Kidney epithelial cell (primary cell): ENCODE measurements around the gene ERVH48-1. TPM values are rescaled to one million over a fixed set of nuclear protein-coding genes. Genes with fewer than 3 reads are reported as not detected.

Source experiments
- DNase-seq: peaks from one replicate; pipeline ENCODE4 v3.0.0-alpha.2; 2010; ENCODE audit warnings: low read depth
- H3K27me3 ChIP-seq: 2 replicates; pipeline ENCODE4 v1.6.0; 2011; ENCODE audit warnings: low read length; ENCODE audit not compliant: control insufficient read depth, insufficient read depth
- H3K36me3 ChIP-seq: 2 replicates; pipeline ENCODE4 v1.5.1; 2011; ENCODE audit warnings: low read length; ENCODE audit not compliant: control insufficient read depth, insufficient read depth
- H3K4me3 ChIP-seq: 2 replicates; pipeline ENCODE4 v1.5.1; 2011; ENCODE audit warnings: low read depth, mild to moderate bottlenecking, control low read depth, low read length
- CTCF ChIP-seq: IDR thresholded peaks from 2 replicates; pipeline ENCODE4 v1.5.1; 2011; ENCODE audit warnings: mild to moderate bottlenecking, moderate library complexity, low read length, control low read depth, inconsistent platforms; ENCODE audit not compliant: insufficient read depth, poor library complexity, severe bottlenecking
- total RNA-seq: library from RNA; depleted of rRNA; stranded (reverse); fragments of >200 nt; gene quantifications from 2 replicates; pipeline ENCODE4 v1.2.3, GENCODE V29; 2015

Gene ERVH48-1
- total RNA-seq, 1 donor from 2014 or later: not detected

- DNase-seq: no peak
- TF ChIP-seq CTCF: no peak
- no peak overlapping the region for H3K4me3 ChIP-seq
- no peaks in the 10 kb centered on the region for H3K36me3 ChIP-seq
- no peaks in the 10 kb centered on the region for H3K27me3 ChIP-seq
Observed at GRCh38 chr21:42903817-42904216, 21.6 kb downstream of the ERVH48-1 start.

- Histone ChIP-seq H3K4me3 (no peak overlapping the region), H3K27me3 (no peaks in the 10 kb centered on the region), H3K36me3 (no peaks in the 10 kb centered on the region)
- no peak for TF ChIP-seq CTCF
- no peak for DNase-seq
Observed at GRCh38 chr21:42900446-42900845, 25.0 kb downstream of the ERVH48-1 start.

GRCh38 chr21:42892931-42893755 is 32.3 kb downstream of the ERVH48-1 start, which contains the start of gene NDUFV3:
TSS of gene NDUFV3 (plus strand) at chr21:42893309. CDS start at chr21:42893334, 25 bp downstream.
- H3K4me3 ChIP-seq: peak within 1 kb of the TSS; percentile 95
- no peaks in the 10 kb centered on the region for H3K36me3 ChIP-seq
- DNase-seq: peak; percentile 85
- H3K27me3 ChIP-seq: no peaks in the 10 kb centered on the region
- TF ChIP-seq CTCF: no peak

- DNase-seq: no peak
- H3K36me3 ChIP-seq: no peaks in the 10 kb centered on the region
Observed at GRCh38 chr21:42892582-42892930, 32.9 kb downstream of the ERVH48-1 start.

GRCh38 chr21:42887326-42887725 is 38.1 kb downstream of the ERVH48-1 start:
- Histone ChIP-seq H3K27me3 (no peaks in the 10 kb centered on the region), H3K36me3 (no peaks in the 10 kb centered on the region), H3K4me3 (no peak overlapping the region)
- TF ChIP-seq CTCF: no peak
- no peak for DNase-seq

More at GRCh38 chr21:42892582-42892930, 32.9 kb downstream of the ERVH48-1 start:
- H3K4me3 ChIP-seq: peak overlapping the region; percentile 62
- TF ChIP-seq CTCF: no peak
- no peaks in the 10 kb centered on the region for H3K27me3 ChIP-seq

- no peak for DNase-seq
- Histone ChIP-seq H3K27me3 (no peaks in the 10 kb centered on the region), H3K4me3 (no peak overlapping the region), H3K36me3 (no peaks in the 10 kb centered on the region)
- TF ChIP-seq CTCF: no peak
Observed at GRCh38 chr21:42883921-42884320, 41.5 kb downstream of the ERVH48-1 start.
